ENCODE measurements around the gene ZNF789. TPM values are rescaled to one million over a fixed set of nuclear protein-coding genes. Genes with fewer than 3 reads are reported as not detected.

ZNF789 gene
- total and polyA plus RNA-seq, 2 of the 13 experiments (the other 11 are each of a cell fraction or from before 2014, with no cell fraction given): 19.8 to 25.1 TPM

DNA sequence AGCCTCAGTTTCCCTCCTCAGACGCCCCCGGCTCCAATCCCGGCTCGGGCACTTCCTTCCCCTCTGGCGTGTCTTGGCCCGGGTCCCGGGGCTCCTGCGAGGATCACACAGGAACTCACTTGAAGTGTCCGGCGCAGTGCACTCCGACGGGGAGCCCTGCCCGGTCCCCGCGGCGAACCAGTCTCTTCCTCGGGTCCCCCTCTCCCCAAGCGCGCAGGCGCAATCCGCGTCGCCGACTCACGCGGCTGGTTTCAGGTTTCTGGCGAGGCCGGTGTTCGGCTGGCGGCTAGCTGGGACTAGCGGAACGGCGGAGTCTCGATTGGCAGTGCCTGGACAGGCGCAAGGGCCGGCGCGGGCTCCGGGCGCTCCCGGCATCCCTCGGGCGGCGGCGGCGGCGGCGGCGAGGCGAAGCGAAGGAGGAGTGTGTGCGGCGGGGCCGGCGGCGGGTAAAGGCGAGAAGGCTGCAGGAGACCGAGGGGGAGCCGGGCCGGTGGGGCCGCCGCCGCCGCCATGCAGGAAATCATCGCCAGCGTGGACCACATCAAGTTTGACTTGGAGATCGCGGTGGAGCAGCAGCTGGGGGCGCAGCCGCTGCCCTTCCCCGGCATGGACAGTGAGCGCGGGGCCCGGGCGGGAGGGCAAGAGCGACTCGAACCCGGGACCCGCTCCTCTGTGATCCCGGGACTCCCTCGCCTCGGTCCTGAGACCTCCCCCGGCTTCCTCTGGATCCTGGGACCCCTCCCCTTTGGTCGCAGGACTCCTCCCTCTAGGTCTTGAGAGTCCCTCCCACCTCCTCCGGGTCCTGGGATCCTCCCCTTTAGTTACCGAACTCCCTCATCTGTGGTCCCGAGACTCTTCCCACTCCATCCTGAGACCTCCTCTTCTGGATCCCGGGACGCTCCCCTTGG, 33.9 kb upstream of the ZNF789 start, which contains the start of the genes CPSF4 and PTCD1 (continued):
- TF ChIP-seq IKZF1 (IDR thresholded peaks at IDR 0.05) (no peak), KDM6A (CRISPR knock-in tag; IDR thresholded peaks at IDR 0.05; ENCODE audit: low read depth) (no peak), FOSL2 (CRISPR knock-in tag; IDR thresholded peaks at IDR 0.05) (peak; percentile 63), PAX8 (CRISPR knock-in tag; IDR thresholded peaks at IDR 0.05; ENCODE audit: borderline replicate concordance) (0 out of 2 replicates have a peak, but pooled peaks have one; percentile 21), HNF1A (IDR thresholded peaks at IDR 0.05; ENCODE audit: low read depth) (peak; percentile 13; the same call in 1 of the 2 replicates), HNF1A (CRISPR knock-in tag; IDR thresholded peaks at IDR 0.05; ENCODE audit: borderline replicate concordance) (peak; percentile 60; the same call in 1 of the 2 replicates), FOXK1 (CRISPR knock-in tag; IDR thresholded peaks at IDR 0.05; ENCODE audit: borderline replicate concordance, low read depth) (peak; percentile 74; the same call in 1 of the 2 replicates), ATM (IDR thresholded peaks at IDR 0.05; ENCODE audit: borderline replicate concordance) (no peak), KAT8 (CRISPR knock-in tag; IDR thresholded peaks at IDR 0.05) (peak; percentile 92), ATF4 (CRISPR knock-in tag; IDR thresholded peaks at IDR 0.05) (peak in 1 of 2 experiments; percentile 72; a peak in 1 of 4 replicates), ISX (CRISPR knock-in tag; conservative IDR thresholded peaks at IDR 0.05) (no peak), NFYC (CRISPR knock-in tag; IDR thresholded peaks at IDR 0.05) (0 out of 2 replicates have a peak, but pooled peaks have one; percentile 29), SIX4 (CRISPR knock-in tag; IDR thresholded peaks at IDR 0.05) (peak; percentile 99), ZBTB8A (CRISPR knock-in tag; IDR thresholded peaks at IDR 0.05; ENCODE audit: borderline replicate concordance, low read depth) (no peak), MAF1 (CRISPR knock-in tag; IDR thresholded peaks at IDR 0.05; ENCODE audit: borderline replicate concordance) (no peak), TIGD3 (CRISPR knock-in tag; IDR thresholded peaks at IDR 0.05; ENCODE audit: borderline replicate concordance) (no peak), ZNF367 (CRISPR knock-in tag; IDR thresholded peaks at IDR 0.05; ENCODE audit: borderline replicate concordance) (no peak), JDP2 (CRISPR knock-in tag; IDR thresholded peaks at IDR 0.05; ENCODE audit: borderline replicate concordance) (no peak)
- TF ChIP-seq, protein P1, sequence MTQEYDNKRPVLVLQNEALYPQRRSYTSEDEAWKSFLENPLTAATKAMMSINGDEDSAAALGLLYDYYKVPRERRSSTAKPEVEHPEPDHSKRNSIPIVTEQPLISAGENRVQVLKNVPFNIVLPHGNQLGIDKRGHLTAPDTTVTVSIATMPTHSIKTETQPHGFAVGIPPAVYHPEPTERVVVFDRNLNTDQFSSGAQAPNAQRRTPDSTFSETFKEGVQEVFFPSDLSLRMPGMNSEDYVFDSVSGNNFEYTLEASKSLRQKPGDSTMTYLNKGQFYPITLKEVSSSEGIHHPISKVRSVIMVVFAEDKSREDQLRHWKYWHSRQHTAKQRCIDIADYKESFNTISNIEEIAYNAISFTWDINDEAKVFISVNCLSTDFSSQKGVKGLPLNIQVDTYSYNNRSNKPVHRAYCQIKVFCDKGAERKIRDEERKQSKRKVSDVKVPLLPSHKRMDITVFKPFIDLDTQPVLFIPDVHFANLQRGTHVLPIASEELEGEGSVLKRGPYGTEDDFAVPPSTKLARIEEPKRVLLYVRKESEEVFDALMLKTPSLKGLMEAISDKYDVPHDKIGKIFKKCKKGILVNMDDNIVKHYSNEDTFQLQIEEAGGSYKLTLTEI (CRISPR knock-in tag; conservative IDR thresholded peaks at IDR 0.05): no peak
- TF ChIP-seq, protein P2, sequence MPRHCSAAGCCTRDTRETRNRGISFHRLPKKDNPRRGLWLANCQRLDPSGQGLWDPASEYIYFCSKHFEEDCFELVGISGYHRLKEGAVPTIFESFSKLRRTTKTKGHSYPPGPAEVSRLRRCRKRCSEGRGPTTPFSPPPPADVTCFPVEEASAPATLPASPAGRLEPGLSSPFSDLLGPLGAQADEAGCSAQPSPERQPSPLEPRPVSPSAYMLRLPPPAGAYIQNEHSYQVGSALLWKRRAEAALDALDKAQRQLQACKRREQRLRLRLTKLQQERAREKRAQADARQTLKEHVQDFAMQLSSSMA (CRISPR knock-in tag; IDR thresholded peaks at IDR 0.05): peak; percentile 97

All from HepG2 (cell line).